Measurements from ENCODE around the gene ZCCHC24.
"Not testable (repeated sequence)": the region's sequence is repeated elsewhere in the genome, so short reads cannot be mapped to it uniquely, and the experiment has no call there.

ZCCHC24 gene

GRCh38 chr10:79335470-79336235 lies 109.8 kb downstream of the ZCCHC24 start:
- in situ Hi-C loops (cut with MboI; ENCODE audit: low sequenced_read_pairs), result no loop called here

- in situ Hi-C loops (cut with MboI; ENCODE audit: low sequenced_read_pairs), result no loop called here
Observed at GRCh38 chr10:79335094-79335469, 110.3 kb downstream of the ZCCHC24 start.

GRCh38 chr10:79334573-79334972 lies 110.9 kb downstream of the ZCCHC24 start:
- in situ Hi-C loops (cut with MboI; ENCODE audit: low sequenced_read_pairs), result no loop called here

GRCh38 chr10:79333513-79333912 lies 111.9 kb downstream of the ZCCHC24 start:
- in situ Hi-C loops (cut with MboI; ENCODE audit: low sequenced_read_pairs), result no loop called here

- in situ Hi-C loops (cut with MboI; ENCODE audit: low sequenced_read_pairs), result not testable (repeated sequence)
Observed at GRCh38 chr10:79332610-79333315, 112.7 kb downstream of the ZCCHC24 start.

Measured in HL-60/S4 treated with retinoic acid at 250 ng/mL for 4 days and 3 days (cell line).